Endothelial cell (in vitro differentiated cells): ENCODE data around the gene RUSF1. TPM values are rescaled to one million over a fixed set of nuclear protein-coding genes. Genes with fewer than 3 reads are reported as not detected.
A peak's percentile ranks its signal among the peaks of the same experiment; 100 is the strongest.

ENCODE experiments used
- DNase-seq: peaks from one replicate; pipeline ENCODE4 v3.0.0; 2021; ENCODE audit warnings: low spot score
- H3K27ac Mint-ChIP-seq: one replicate; pipeline ENCODE4 v1.8.0; 2021; ENCODE audit warnings: mixed read lengths, inconsistent platforms; ENCODE audit not compliant: unreplicated experiment
- H3K27me3 Mint-ChIP-seq: one replicate; pipeline ENCODE4 v1.8.0; 2021; ENCODE audit warnings: mild to moderate bottlenecking, moderate library complexity, mixed read lengths, inconsistent platforms; ENCODE audit not compliant: unreplicated experiment
- H3K36me3 Mint-ChIP-seq: one replicate; pipeline ENCODE4 v1.8.0; 2021; ENCODE audit warnings: mild to moderate bottlenecking, low read depth, mixed read lengths, inconsistent platforms; ENCODE audit not compliant: unreplicated experiment
- H3K4me1 Mint-ChIP-seq: one replicate; pipeline ENCODE4 v1.8.0; 2021; ENCODE audit warnings: mild to moderate bottlenecking, mixed read lengths, inconsistent platforms; ENCODE audit not compliant: unreplicated experiment
- H3K4me3 Mint-ChIP-seq: one replicate; pipeline ENCODE4 v1.8.0; 2021; ENCODE audit warnings: mild to moderate bottlenecking, mixed read lengths, inconsistent platforms; ENCODE audit not compliant: unreplicated experiment
- H3K9me3 Mint-ChIP-seq: one replicate; pipeline ENCODE4 v1.8.0; 2021; ENCODE audit warnings: mixed read lengths, inconsistent platforms; ENCODE audit not compliant: unreplicated experiment
- CTCF ChIP-seq: fragments of 200-600 bp; sonication (generic); IDR thresholded peaks from one replicate; pipeline ENCODE4 v1.5.0; 2021; ENCODE audit warnings: antibody characterized with exemption; ENCODE audit not compliant: unreplicated experiment
- total RNA-seq: library from RNA; stranded (reverse); fragmentation: NEBNext Ultra II Directional; extraction: Animal tissue kit (Norgen Biotek cat#: 25700); gene quantifications from one replicate; pipeline ENCODE4 v1.2.1, GENCODE V29; 2021; ENCODE audit not compliant: unreplicated experiment

RUSF1 gene
- total RNA-seq, 1 donor from 2014 or later = 54.2 TPM

DNA sequence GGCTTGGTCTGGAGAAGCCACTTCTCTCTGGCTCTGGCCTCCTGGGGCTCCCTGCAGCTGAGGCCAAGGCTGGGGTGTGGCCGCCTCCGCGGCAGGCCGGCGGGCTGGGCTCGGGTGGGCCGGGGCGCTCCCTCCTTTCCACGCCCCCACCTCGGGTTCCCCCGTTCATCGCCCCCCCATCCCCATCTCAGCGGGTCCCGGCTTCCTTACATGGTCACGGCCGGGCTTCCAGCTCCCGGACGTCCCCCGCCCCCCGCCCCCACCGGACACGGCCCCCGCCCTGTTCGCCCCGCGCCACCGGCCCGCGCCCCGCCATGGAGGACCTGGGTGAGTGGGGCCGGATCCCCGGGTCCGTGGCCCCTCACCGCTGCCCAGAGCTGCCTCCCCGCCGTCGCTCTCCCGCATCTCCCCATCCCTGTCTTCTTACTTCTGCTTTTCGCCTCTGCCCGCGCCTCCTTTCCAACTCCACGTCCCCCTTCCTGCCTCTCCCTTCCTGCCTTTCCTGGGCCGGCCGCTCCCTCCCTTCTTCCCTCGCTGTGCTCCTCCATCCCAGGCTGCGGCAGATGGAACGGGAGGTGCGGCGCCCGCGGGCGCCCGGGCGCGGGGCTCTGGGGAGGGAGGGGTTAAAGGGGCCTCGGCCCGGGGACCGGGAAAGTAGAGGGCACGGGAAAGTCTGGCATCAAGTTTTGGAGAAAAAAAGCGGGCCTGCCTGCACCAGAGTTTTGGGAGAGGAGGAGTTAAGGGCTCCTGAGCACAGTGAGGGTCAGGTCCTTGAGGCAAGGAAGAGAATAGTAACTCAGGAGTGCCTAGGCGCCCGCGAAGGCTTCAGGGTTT, 36.1 kb downstream of the RUSF1 start, which contains the start of gene TGFB1I1:
Gene TGFB1I1, plus strand, starts transcription at position 278 of the 834 bp plus-strand sequence. Its CDS starts 37 bp downstream, at position 315.
- Mint-ChIP-seq H3K36me3 (peaks cover 27% of the 10 kb centered on the region), H3K4me3 (peak within 1 kb of the TSS; percentile 88), H3K9me3 (no peaks in the 10 kb centered on the region), H3K27ac (peak within 1 kb of the TSS; percentile 72), H3K27me3 (peaks cover 13% of the 10 kb centered on the region), H3K4me1 (peaks cover 10% of the 10 kb centered on the region)
- TF ChIP-seq CTCF = no peak
- DNase-seq = no peak

GRCh38 chr16:31471241-31471874, 36.8 kb downstream of the RUSF1 start:
- H3K9me3 Mint-ChIP-seq = no peaks in the 10 kb centered on the region
- no peak for TF ChIP-seq CTCF
- H3K27ac Mint-ChIP-seq = peak overlapping the region; percentile 72
- H3K27me3 Mint-ChIP-seq = peaks cover 12% of the 10 kb centered on the region
- H3K4me3 Mint-ChIP-seq = peak overlapping the region; percentile 85
- peaks cover 29% of the 10 kb centered on the region for H3K36me3 Mint-ChIP-seq
- H3K4me1 Mint-ChIP-seq = peaks cover 15% of the 10 kb centered on the region
- no peak for DNase-seq

DNA sequence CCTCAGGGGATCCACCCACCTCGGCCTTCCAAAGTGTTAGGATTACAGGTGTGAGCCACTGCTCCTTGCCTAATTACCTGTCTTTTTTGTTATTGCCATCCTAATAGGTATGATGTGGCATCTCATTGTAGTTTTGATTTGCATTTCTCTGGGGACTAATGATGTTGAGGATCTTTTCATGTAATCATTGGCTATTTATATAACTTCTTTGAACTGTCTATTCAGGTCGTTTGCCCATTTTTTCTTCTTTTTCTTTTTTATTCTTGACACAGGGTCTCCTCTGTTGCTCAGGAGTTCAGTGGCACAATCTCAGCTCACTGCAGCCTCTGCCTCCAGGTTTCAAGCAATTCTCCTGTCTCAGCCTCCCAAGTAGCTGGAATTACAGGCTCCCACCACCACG, 37.6 kb downstream of the RUSF1 start:
- Mint-ChIP-seq H3K36me3 (peaks cover 30% of the 10 kb centered on the region), H3K4me3 (no peak overlapping the region), H3K27me3 (peaks cover 12% of the 10 kb centered on the region), H3K9me3 (no peaks in the 10 kb centered on the region), H3K4me1 (peaks cover 15% of the 10 kb centered on the region), H3K27ac (no peak overlapping the region)
- TF ChIP-seq CTCF = no peak
- DNase-seq = no peak

DNA sequence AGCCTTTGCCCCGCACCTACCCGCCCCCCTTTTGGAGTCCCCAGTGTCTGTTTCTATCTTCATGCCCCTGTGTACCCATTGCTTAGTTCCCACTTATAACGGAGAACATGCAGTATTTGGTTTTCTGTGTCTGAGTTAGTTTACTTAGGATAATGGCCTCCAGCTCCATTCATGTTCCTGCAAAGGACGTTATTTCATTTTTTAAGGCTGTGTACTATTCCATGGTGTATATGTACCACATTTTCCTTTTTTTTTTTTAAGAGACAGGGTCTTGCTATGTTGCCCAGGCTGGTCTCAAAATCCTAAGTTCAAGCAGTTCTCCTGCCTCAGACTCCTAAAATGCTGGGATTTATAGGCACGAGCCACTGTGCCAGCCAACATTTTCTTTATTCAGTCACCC, 40.3 kb downstream of the RUSF1 start:
- no peak for TF ChIP-seq CTCF
- Mint-ChIP-seq H3K9me3 (no peaks in the 10 kb centered on the region), H3K27me3 (peaks cover 26% of the 10 kb centered on the region), H3K27ac (no peak overlapping the region), H3K36me3 (peaks cover 21% of the 10 kb centered on the region), H3K4me1 (peaks cover 15% of the 10 kb centered on the region), H3K4me3 (peak overlapping the region; percentile 42)
- no peak for DNase-seq
